Activated CD8-positive, alpha-beta T cell treated with anti-CD3 and anti-CD28 coated beads for 36 hours (primary cell): ENCODE data around the gene SFI1. TPM values are rescaled to one million over a fixed set of nuclear protein-coding genes. Genes with fewer than 3 reads are reported as not detected.
A peak's percentile ranks its signal among the peaks of the same experiment; 100 is the strongest.
"Not testable (repeated sequence)": the region's sequence is repeated elsewhere in the genome, so short reads cannot be mapped to it uniquely, and the experiment has no call there.

Experiments
- ATAC-seq: fragments of 200-7000 bp; cut with Tn5 transposase; one replicate; pipeline ENCODE4 v1.10.0; 2021; ENCODE audit warnings: mild to moderate bottlenecking, moderate library complexity
- CTCF ChIA-PET: fragments of 350-600 bp; sonication (Branson Sonifier 250); formaldehyde crosslinking; loops from one replicate; lab custom pipeline; 2021; ENCODE audit warnings: antibody characterized with exemption; lab: Charles Lee
- POLR2A ChIA-PET: fragments of 350-600 bp; sonication (Branson Sonifier 250); formaldehyde crosslinking; loops from one replicate; lab custom pipeline; 2021; ENCODE audit warnings: antibody characterized with exemption; lab: Charles Lee
- DNase-seq: peaks from one replicate; pipeline ENCODE4 v3.0.0-alpha.2; 2020
- H3K27ac Mint-ChIP-seq: one replicate; pipeline ENCODE4 v1.8.0; 2021; ENCODE audit warnings: mild to moderate bottlenecking, mixed read lengths
- H3K27me3 Mint-ChIP-seq: one replicate; pipeline ENCODE4 v1.8.0; 2021; ENCODE audit warnings: mixed read lengths
- H3K36me3 Mint-ChIP-seq: one replicate; pipeline ENCODE4 v1.8.0; 2021; ENCODE audit warnings: low read depth, mixed read lengths
- H3K4me1 Mint-ChIP-seq: one replicate; pipeline ENCODE4 v1.8.0; 2021; ENCODE audit warnings: low read depth, mixed read lengths
- H3K4me3 Mint-ChIP-seq: one replicate; pipeline ENCODE4 v1.8.0; 2021; ENCODE audit warnings: mild to moderate bottlenecking, moderate library complexity, mixed read lengths
- H3K9me3 Mint-ChIP-seq: one replicate; pipeline ENCODE4 v1.8.0; 2021; ENCODE audit warnings: mixed read lengths
- intact Hi-C: fragments of 100-400 bp; cut with micrococcal nuclease; formaldehyde crosslinking; loops from one replicate; pipeline ENCODE4 v1.10.0; 2022
- total RNA-seq, 2 experiments: library from RNA; stranded (reverse); gene quantifications; one replicate each; pipeline ENCODE4 v1.2.3, GENCODE V29; 2021
- TF ChIP-seq, protein P1 (sequence below): fragments of 200-600 bp; IDR thresholded peaks from one replicate; pipeline ENCODE4 v1.8.0; 2022; ENCODE audit warnings: antibody characterized with exemption, mild to moderate bottlenecking

Gene SFI1
- total RNA-seq, 2 experiments from 2014 or later = 273 to 274 TPM

DNA sequence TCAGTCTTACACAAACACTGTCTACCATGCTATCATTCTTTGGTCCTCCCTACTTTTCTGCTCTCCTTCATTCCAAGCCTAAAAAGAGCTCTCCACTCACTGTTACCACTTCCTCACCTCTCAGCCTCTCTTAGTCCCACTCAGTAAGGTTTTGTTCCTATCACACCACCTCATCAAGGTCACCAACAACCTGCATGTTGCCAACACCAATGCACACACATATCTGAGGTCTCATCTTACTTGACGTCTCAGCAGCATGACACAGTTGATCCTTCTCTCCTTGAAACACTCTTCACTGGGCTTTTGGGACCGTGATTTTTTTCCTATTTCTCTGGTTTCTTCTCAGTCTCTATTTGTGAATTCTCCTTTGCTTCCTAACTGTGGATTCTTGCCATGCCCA, 157.6 kb downstream of the SFI1 start:
- intact Hi-C loops = no loop called here
- H3K4me1 Mint-ChIP-seq = peaks cover 38% of the 10 kb centered on the region
- ATAC-seq (no peak), DNase-seq (no peak)
- no peaks in the 10 kb centered on the region for H3K9me3 Mint-ChIP-seq
- CTCF ChIA-PET = interaction anchor here (1.0 to 1.8 kb wide), 3 partner anchors 9 to 14 kb away, joined by 3 to 7 read pairs (median 5); no protein-coding TSS in a partner anchor
- H3K27ac Mint-ChIP-seq = peak overlapping the region; percentile 26
- H3K36me3 Mint-ChIP-seq = peaks cover 8% of the 10 kb centered on the region
- TF ChIP-seq, protein P1, sequence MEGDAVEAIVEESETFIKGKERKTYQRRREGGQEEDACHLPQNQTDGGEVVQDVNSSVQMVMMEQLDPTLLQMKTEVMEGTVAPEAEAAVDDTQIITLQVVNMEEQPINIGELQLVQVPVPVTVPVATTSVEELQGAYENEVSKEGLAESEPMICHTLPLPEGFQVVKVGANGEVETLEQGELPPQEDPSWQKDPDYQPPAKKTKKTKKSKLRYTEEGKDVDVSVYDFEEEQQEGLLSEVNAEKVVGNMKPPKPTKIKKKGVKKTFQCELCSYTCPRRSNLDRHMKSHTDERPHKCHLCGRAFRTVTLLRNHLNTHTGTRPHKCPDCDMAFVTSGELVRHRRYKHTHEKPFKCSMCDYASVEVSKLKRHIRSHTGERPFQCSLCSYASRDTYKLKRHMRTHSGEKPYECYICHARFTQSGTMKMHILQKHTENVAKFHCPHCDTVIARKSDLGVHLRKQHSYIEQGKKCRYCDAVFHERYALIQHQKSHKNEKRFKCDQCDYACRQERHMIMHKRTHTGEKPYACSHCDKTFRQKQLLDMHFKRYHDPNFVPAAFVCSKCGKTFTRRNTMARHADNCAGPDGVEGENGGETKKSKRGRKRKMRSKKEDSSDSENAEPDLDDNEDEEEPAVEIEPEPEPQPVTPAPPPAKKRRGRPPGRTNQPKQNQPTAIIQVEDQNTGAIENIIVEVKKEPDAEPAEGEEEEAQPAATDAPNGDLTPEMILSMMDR = no peak
- no peaks in the 10 kb centered on the region for H3K27me3 Mint-ChIP-seq
- no peak overlapping the region for H3K4me3 Mint-ChIP-seq
- POLR2A ChIA-PET = no interaction called here

DNA sequence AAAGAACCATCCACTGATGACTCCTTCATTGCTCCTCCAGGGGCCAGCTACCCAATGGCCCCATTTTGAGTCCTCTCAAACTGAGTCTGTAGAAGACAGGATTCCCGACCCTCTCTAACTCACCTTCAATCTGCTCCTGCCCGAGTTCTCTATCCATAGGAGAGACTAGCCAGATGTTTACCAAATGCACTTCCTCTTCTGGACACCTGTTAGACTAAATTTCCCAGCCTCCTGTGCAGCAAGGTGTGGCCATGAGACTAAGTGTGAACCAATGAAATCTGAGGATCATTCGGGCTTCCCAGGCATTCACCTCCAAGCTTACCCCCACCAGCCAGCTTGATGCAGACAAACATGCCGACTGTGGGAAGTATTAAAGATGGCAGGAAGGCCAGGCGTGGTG, 158.1 kb downstream of the SFI1 start:
- H3K36me3 Mint-ChIP-seq = peaks cover 5% of the 10 kb centered on the region
- ChIA-PET POLR2A (no interaction called here), CTCF (interaction anchor here (1.0 to 1.8 kb wide), 4 partner anchors 8 to 14 kb away, joined by 3 to 7 read pairs (median 4); no protein-coding TSS in a partner anchor)
- H3K27ac Mint-ChIP-seq = peak overlapping the region; percentile 26
- DNase-seq = no peak
- peaks cover 41% of the 10 kb centered on the region for H3K4me1 Mint-ChIP-seq
- no peaks in the 10 kb centered on the region for H3K27me3 Mint-ChIP-seq
- ATAC-seq = no peak
- TF ChIP-seq, protein P1 = no peak
- H3K9me3 Mint-ChIP-seq = no peaks in the 10 kb centered on the region
- intact Hi-C loops = no loop called here
- H3K4me3 Mint-ChIP-seq = no peak overlapping the region

DNA sequence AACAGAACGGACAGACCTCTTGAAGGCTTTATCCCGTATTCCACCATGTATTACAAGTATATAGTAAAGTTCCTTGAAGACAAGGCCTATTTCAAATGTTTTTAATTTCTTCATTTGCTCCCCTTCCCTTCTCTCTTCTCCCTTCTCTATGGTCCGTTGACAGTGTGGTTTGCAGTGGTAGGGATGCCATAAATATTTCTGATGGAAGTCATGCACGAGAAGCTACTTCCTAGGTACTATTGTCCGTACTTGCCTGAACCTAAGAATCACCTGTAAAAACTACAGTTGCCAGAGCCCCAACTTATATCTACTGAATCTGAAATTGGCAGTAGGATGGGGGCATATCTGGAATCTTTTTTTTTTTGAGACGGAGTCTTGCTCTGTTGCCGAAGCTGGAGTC, 162.9 kb downstream of the SFI1 start:
- TF ChIP-seq, protein P1 = no peak
- no peaks in the 10 kb centered on the region for H3K36me3 Mint-ChIP-seq
- H3K9me3 Mint-ChIP-seq = no peaks in the 10 kb centered on the region
- H3K4me3 Mint-ChIP-seq = no peak overlapping the region
- H3K27ac Mint-ChIP-seq = no peak overlapping the region
- intact Hi-C loops = no loop called here
- ATAC-seq (no peak), DNase-seq (no peak)
- POLR2A ChIA-PET = interaction anchor here (1.4 kb wide), 1 partner anchor 167 kb away, joined by 3 read pairs; no protein-coding TSS in a partner anchor
- H3K27me3 Mint-ChIP-seq = no peaks in the 10 kb centered on the region
- CTCF ChIA-PET = no interaction called here
- H3K4me1 Mint-ChIP-seq = peaks cover 28% of the 10 kb centered on the region

DNA sequence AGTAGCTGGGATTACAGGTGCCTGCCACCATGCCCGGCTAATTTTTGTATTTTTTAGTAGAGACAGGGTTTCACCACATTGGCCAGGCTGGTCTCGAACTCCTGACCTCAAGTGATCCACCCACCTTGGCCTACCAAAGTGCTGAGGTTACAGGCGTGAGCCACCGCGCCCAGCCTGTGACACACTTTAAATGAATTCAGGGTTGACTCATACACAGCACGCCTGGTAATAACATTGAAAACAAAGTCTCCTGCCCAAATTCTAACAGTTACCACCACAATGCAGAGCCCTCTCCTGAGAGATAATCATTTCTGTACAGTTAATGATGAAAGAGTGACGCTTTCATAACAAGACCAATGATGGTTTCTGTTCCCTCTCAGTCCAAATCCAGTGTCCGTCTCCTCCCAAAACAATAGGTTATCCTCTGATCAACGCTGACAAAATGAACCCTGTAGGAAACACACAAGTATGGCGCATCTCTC, 164.6 kb downstream of the SFI1 start:
- peak overlapping the region; percentile 88 for H3K27ac Mint-ChIP-seq
- DNase-seq = peak; percentile 75
- intact Hi-C loops = loop anchor here (5.0 to 10.0 kb wide), 2 partner anchors 91 to 164 kb away; partner anchors contain the start of genes DEPDC5 and PRR14L
- H3K4me3 Mint-ChIP-seq = peak overlapping the region; percentile 82
- peak; percentile 19 for ATAC-seq
- CTCF ChIA-PET = interaction anchor here (1.2 to 2.0 kb wide), 3 partner anchors 16 to 309 kb away, joined by 3 to 11 read pairs (median 7); no protein-coding TSS in a partner anchor
- H3K4me1 Mint-ChIP-seq = peaks cover 29% of the 10 kb centered on the region
- H3K9me3 Mint-ChIP-seq, H3K27me3 Mint-ChIP-seq, H3K36me3 Mint-ChIP-seq: not testable (repeated sequence)
- POLR2A ChIA-PET = interaction anchor here (0.6 to 3.8 kb wide), 6 partner anchors 14 to 128 kb away, joined by 3 to 20 read pairs (median 6); partner anchors contain the start of gene DEPDC5

DNA sequence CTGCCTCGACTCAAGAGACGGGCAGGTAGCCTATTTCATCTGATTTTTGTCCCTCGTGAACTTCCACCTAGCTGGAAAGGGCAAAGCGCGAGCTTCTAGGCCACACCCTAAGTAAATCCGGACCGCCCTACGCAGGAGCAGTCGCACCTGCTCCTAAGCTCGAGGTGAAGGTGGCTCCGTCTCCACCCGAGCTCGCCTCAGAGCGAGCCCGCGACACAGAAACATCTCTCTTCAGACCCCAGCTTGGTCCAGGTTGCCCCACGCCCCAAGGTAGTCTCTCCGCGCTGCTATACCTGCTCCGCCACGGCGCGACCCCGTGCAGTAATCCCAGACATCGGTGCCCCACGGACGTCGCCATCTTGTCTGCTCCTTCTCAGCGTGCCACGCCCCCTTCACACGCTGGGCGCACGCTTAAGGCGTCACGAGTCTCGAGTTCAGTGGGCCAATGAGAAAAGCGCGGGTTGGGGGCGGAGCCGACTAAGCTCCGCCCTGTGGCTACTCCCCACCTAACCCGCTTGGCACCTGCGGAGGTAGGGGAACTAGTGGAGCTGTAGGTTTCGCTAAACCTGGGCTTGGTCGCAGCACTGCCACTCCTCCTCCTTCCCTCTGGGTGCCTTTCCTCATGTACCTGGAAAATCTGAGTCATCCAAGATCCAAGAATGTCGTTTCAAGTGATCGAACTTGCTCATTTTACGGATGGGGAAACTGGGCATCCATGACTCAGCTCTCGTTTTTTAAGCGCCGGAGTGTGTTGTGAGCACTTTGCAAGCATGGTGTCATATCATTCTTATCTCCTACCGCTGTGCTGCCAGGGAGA, 165.7 kb downstream of the SFI1 start, which contains the start of gene PISD:
TSS of gene PISD (minus strand) at position 365 of the 817 bp plus-strand sequence. CDS start at position 358, 7 bp downstream.
- ATAC-seq (peak; percentile 92), DNase-seq (peak; percentile 98)
- Mint-ChIP-seq H3K36me3 (no peaks in the 10 kb centered on the region), H3K9me3 (no peaks in the 10 kb centered on the region), H3K27ac (peak within 1 kb of the TSS; percentile 88), H3K27me3 (no peaks in the 10 kb centered on the region), H3K4me1 (peaks cover 27% of the 10 kb centered on the region), H3K4me3 (peak within 1 kb of the TSS; percentile 82)
- CTCF ChIA-PET = interaction anchor here (0.8 to 2.0 kb wide), 12 partner anchors 8 to 420 kb away, joined by 3 to 11 read pairs (median 4); partner anchors contain the start of gene DEPDC5
- TF ChIP-seq, protein P1 = no peak
- intact Hi-C loops = loop anchor here (5.0 to 10.0 kb wide), 2 partner anchors 90 to 163 kb away; partner anchors contain the start of genes DEPDC5 and PRR14L
- POLR2A ChIA-PET = interaction anchor here (0.6 to 3.8 kb wide), 14 partner anchors 10 to 605 kb away, joined by 3 to 20 read pairs (median 4); partner anchors contain the start of gene DEPDC5
